HepG2 (cell line): Measurements from ENCODE around the gene ZNF605. TPM values are rescaled to one million over a fixed set of nuclear protein-coding genes. Genes with fewer than 3 reads are reported as not detected.

Experiments used
- CHD4 ChIP-seq: fragments of 200-600 bp; sonication (generic); IDR thresholded peaks from 2 replicates; pipeline ENCODE4 v1.7.0; 2017; ENCODE audit warnings: mild to moderate bottlenecking, low read length, borderline replicate concordance
- ETV6 ChIP-seq: sonication (generic); formaldehyde crosslinking; conservative IDR thresholded peaks from 2 replicates; pipeline ENCODE4 v1.4.0; 2020; ENCODE audit warnings: missing genetic modification reagents
- KDM3A ChIP-seq: IDR thresholded peaks from 2 replicates; pipeline ENCODE4 v1.6.1; 2018; ENCODE audit warnings: low read depth, missing compliant biosample characterization
- PAF1 ChIP-seq: IDR thresholded peaks from 2 replicates; pipeline ENCODE4 v1.6.1; 2016; ENCODE audit warnings: missing genetic modification reagents, missing compliant biosample characterization
- SMC3 ChIP-seq: IDR thresholded peaks from 2 replicates; pipeline ENCODE4 v1.6.1; 2011; ENCODE audit warnings: low read length, improper control_type of control experiment
- SNAPC2 ChIP-seq: sonication (generic); formaldehyde crosslinking; IDR thresholded peaks from 2 replicates; pipeline ENCODE4 v1.8.1; 2022; ENCODE audit warnings: mild to moderate bottlenecking, missing genetic modification reagents
- STAT5B ChIP-seq: sonication (generic); formaldehyde crosslinking; IDR thresholded peaks from 2 replicates; pipeline ENCODE4 v1.4.0; 2020; ENCODE audit warnings: missing genetic modification reagents
- U2AF2 ChIP-seq: fragments of 200-400 bp; formaldehyde crosslinking; IDR thresholded peaks from 2 replicates; pipeline ENCODE4 v1.6.1; 2017; ENCODE audit warnings: low read depth, mild to moderate bottlenecking, low read length
- ZBTB21 ChIP-seq: sonication (generic); formaldehyde crosslinking; IDR thresholded peaks from 2 replicates; pipeline ENCODE4 v1.4.0; 2020; ENCODE audit warnings: missing genetic modification reagents
- ZNF607 ChIP-seq: sonication (generic); formaldehyde crosslinking; IDR thresholded peaks from 2 replicates; pipeline ENCODE4 v1.5.1; 2020; ENCODE audit warnings: missing genetic modification reagents, mild to moderate bottlenecking, borderline replicate concordance
- polyA plus RNA-seq, 8 experiments: library from polyadenylated mRNA; depleted of rRNA in 3 of 8; stranded (reverse) in 7 of 8; unstranded in 1 of 8; fragments of >200 nt; fragmentation: Illumina TruSeq in 4 of 8; extraction: Trizol in 4 of 8; gene quantifications; 2 replicates each; pipeline versions ENCODE4 v1.2.1 to v1.2.3, GENCODE V29; 2011 to 2016; ENCODE audit warnings: low read depth in 4 of 8, missing spikeins in 1 of 8, mixed read lengths in 1 of 8; ENCODE audit not compliant: insufficient read depth in 1 of 8
- total RNA-seq, 5 experiments: library from RNA; depleted of rRNA; stranded (reverse); fragments of >200 nt; fragmentation: Illumina TruSeq; extraction: Trizol; gene quantifications; 2 replicates each; pipeline ENCODE4 v1.2.3, GENCODE V29; 2016; ENCODE audit warnings: low read depth in 1 of 5
- TF ChIP-seq, protein P1 (sequence below): sonication (generic); formaldehyde crosslinking; IDR thresholded peaks from 2 replicates; pipeline ENCODE4 v1.4.0; 2020; ENCODE audit warnings: missing genetic modification reagents, mild to moderate bottlenecking, borderline replicate concordance
- TF ChIP-seq, protein P2 (sequence below): sonication (generic); formaldehyde crosslinking; IDR thresholded peaks from 2 replicates; pipeline ENCODE4 v1.5.0; 2020; ENCODE audit warnings: missing genetic modification reagents
- TF ChIP-seq, protein P3 (sequence below): IDR thresholded peaks from 2 replicates; pipeline ENCODE4 v1.6.1; 2016; ENCODE audit warnings: low read depth, borderline replicate concordance
- TF ChIP-seq, protein P4 (sequence below): sonication (generic); formaldehyde crosslinking; IDR thresholded peaks from 2 replicates; pipeline ENCODE4 v1.5.1; 2020; ENCODE audit warnings: mild to moderate bottlenecking, missing genetic modification reagents, borderline replicate concordance

ZNF605 gene
- total and polyA plus RNA-seq, 2 of the 13 experiments (the other 11 are each of a cell fraction or from before 2014, with no cell fraction given) = 6.7 to 6.8 TPM

DNA sequence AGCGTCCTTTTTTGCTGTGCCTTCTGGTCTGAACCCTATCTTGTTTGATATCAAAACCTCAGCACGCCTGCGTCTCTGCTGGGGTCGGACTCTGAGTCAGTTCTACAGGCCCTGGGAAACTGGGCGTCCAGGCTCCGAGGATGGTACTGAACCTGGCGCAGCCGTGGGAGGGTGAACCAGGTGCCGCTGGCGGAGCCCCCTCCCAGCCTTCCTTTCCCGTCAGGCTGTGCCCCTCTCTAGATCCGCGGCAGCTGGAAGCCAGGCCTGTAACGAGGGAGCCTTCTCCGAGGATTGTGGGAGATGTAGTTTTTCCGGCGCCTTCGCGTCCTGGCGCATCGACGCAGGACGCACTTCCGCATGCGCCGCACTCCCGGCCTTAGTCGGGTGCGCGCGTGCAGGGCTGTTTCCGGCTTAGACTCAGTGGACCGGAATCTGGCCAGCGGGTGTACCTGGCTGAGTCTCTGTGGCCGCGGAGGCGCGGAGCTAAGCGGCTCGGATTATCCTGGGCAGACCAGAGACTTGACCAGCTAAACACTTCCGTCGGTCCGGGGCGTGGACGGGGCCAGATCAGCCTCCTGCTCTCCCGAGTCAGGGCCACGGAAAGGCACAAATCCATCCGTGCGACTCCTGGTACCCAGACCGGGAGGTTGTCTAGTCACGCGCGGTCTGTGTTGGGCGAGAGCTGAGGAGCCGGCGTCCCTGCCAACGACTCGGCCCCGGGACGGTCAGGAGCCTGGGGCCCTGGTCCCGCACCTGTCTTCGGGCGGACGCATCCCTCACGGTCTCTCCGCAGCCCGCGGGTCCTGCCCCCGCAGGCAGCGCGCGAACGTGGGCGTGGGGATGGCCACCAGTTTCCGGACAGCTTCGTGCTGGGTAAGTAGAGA is 30.1 kb upstream of the ZNF605 start, which contains the start of gene ZNF26 (continued):
- TF ChIP-seq, protein P1, sequence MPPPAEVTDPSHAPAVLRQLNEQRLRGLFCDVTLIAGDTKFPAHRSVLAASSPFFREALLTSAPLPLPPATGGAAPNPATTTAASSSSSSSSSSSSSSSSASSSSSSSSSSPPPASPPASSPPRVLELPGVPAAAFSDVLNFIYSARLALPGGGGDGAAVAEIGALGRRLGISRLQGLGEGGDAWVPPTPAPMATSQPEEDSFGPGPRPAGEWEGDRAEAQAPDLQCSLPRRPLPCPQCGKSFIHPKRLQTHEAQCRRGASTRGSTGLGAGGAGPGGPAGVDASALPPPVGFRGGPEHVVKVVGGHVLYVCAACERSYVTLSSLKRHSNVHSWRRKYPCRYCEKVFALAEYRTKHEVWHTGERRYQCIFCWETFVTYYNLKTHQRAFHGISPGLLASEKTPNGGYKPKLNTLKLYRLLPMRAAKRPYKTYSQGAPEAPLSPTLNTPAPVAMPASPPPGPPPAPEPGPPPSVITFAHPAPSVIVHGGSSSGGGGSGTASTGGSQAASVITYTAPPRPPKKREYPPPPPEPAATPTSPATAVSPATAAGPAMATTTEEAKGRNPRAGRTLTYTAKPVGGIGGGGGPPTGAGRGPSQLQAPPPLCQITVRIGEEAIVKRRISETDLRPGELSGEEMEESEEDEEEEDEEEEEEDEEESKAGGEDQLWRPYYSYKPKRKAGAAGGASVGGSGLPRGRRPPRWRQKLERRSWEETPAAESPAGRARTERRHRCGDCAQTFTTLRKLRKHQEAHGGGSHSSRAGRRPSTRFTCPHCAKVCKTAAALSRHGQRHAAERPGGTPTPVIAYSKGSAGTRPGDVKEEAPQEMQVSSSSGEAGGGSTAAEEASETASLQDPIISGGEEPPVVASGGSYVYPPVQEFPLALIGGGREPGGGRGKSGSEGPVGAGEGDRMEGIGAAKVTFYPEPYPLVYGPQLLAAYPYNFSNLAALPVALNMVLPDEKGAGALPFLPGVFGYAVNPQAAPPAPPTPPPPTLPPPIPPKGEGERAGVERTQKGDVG = no peak
- peak; percentile 43 for TF ChIP-seq ZNF607 (CRISPR knock-in tag)
- TF ChIP-seq, protein P2, sequence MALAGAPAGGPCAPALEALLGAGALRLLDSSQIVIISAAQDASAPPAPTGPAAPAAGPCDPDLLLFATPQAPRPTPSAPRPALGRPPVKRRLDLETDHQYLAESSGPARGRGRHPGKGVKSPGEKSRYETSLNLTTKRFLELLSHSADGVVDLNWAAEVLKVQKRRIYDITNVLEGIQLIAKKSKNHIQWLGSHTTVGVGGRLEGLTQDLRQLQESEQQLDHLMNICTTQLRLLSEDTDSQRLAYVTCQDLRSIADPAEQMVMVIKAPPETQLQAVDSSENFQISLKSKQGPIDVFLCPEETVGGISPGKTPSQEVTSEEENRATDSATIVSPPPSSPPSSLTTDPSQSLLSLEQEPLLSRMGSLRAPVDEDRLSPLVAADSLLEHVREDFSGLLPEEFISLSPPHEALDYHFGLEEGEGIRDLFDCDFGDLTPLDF (CRISPR knock-in tag) = peak; percentile 88
- TF ChIP-seq U2AF2 = no peak
- no peak for TF ChIP-seq SNAPC2
- TF ChIP-seq, protein P3, sequence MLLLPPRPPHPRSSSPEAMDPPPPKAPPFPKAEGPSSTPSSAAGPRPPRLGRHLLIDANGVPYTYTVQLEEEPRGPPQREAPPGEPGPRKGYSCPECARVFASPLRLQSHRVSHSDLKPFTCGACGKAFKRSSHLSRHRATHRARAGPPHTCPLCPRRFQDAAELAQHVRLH (CRISPR knock-in tag) = peak; percentile 75; the same call in 1 of the 2 replicates
- TF ChIP-seq SMC3 = no peak
- no peak for TF ChIP-seq ZBTB21 (CRISPR knock-in tag)
- TF ChIP-seq ETV6 (CRISPR knock-in tag) = peak; percentile 36; the same call in 1 of the 2 replicates
- TF ChIP-seq KDM3A (CRISPR knock-in tag) = peak; percentile 98
- no peak for TF ChIP-seq CHD4
- TF ChIP-seq, protein P4, sequence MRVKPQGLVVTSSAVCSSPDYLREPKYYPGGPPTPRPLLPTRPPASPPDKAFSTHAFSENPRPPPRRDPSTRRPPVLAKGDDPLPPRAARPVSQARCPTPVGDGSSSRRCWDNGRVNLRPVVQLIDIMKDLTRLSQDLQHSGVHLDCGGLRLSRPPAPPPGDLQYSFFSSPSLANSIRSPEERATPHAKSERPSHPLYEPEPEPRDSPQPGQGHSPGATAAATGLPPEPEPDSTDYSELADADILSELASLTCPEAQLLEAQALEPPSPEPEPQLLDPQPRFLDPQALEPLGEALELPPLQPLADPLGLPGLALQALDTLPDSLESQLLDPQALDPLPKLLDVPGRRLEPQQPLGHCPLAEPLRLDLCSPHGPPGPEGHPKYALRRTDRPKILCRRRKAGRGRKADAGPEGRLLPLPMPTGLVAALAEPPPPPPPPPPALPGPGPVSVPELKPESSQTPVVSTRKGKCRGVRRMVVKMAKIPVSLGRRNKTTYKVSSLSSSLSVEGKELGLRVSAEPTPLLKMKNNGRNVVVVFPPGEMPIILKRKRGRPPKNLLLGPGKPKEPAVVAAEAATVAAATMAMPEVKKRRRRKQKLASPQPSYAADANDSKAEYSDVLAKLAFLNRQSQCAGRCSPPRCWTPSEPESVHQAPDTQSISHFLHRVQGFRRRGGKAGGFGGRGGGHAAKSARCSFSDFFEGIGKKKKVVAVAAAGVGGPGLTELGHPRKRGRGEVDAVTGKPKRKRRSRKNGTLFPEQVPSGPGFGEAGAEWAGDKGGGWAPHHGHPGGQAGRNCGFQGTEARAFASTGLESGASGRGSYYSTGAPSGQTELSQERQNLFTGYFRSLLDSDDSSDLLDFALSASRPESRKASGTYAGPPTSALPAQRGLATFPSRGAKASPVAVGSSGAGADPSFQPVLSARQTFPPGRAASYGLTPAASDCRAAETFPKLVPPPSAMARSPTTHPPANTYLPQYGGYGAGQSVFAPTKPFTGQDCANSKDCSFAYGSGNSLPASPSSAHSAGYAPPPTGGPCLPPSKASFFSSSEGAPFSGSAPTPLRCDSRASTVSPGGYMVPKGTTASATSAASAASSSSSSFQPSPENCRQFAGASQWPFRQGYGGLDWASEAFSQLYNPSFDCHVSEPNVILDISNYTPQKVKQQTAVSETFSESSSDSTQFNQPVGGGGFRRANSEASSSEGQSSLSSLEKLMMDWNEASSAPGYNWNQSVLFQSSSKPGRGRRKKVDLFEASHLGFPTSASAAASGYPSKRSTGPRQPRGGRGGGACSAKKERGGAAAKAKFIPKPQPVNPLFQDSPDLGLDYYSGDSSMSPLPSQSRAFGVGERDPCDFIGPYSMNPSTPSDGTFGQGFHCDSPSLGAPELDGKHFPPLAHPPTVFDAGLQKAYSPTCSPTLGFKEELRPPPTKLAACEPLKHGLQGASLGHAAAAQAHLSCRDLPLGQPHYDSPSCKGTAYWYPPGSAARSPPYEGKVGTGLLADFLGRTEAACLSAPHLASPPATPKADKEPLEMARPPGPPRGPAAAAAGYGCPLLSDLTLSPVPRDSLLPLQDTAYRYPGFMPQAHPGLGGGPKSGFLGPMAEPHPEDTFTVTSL = 0 out of 2 replicates have a peak, but pooled peaks have one; percentile 41
- no peak for TF ChIP-seq STAT5B (CRISPR knock-in tag)
- no peak for TF ChIP-seq PAF1 (CRISPR knock-in tag)
